ENCODE measurements around the gene VPS13D.
"Not testable (repeated sequence)": the region's sequence is repeated elsewhere in the genome, so short reads cannot be mapped to it uniquely, and the experiment has no call there.

The VPS13D gene

GRCh38 chr1:12285496-12286143, 55.8 kb downstream of the VPS13D start:
- DNase-seq (ENCODE audit: extremely low read depth in 1 of 2, low read depth in 1 of 2): no peak

- no peak for DNase-seq (ENCODE audit: extremely low read depth in 1 of 2, low read depth in 1 of 2)
Observed at GRCh38 chr1:12287869-12288268, 58.0 kb downstream of the VPS13D start.

GRCh38 chr1:12290828-12291227, 61.0 kb downstream of the VPS13D start:
- no peak for DNase-seq (ENCODE audit: extremely low read depth in 1 of 2, low read depth in 1 of 2)

- DNase-seq (ENCODE audit: extremely low read depth in 1 of 2, low read depth in 1 of 2): no peak
Observed at GRCh38 chr1:12293416-12293815, 63.6 kb downstream of the VPS13D start.

- no peak for DNase-seq (ENCODE audit: extremely low read depth in 1 of 2, low read depth in 1 of 2)
Observed at GRCh38 chr1:12294076-12294475, 64.2 kb downstream of the VPS13D start.

GRCh38 chr1:12296016-12296415, 66.2 kb downstream of the VPS13D start:
- DNase-seq (ENCODE audit: extremely low read depth in 1 of 2, low read depth in 1 of 2): no peak

GRCh38 chr1:12296623-12297022, 66.8 kb downstream of the VPS13D start:
- DNase-seq (ENCODE audit: extremely low read depth in 1 of 2, low read depth in 1 of 2): no peak

GRCh38 chr1:12300706-12301105, 70.9 kb downstream of the VPS13D start:
- no peak for DNase-seq (ENCODE audit: extremely low read depth in 1 of 2, low read depth in 1 of 2)

GRCh38 chr1:12301518-12302237, 71.8 kb downstream of the VPS13D start:
- DNase-seq (ENCODE audit: extremely low read depth in 1 of 2, low read depth in 1 of 2): no peak

GRCh38 chr1:12302798-12303447, 73.1 kb downstream of the VPS13D start:
- DNase-seq (ENCODE audit: extremely low read depth in 1 of 2, low read depth in 1 of 2): no peak

- no peak for DNase-seq (ENCODE audit: extremely low read depth in 1 of 2, low read depth in 1 of 2)
Observed at GRCh38 chr1:12305377-12305776, 75.5 kb downstream of the VPS13D start.

- DNase-seq (ENCODE audit: extremely low read depth in 1 of 2, low read depth in 1 of 2): no peak
Observed at GRCh38 chr1:12309783-12310742, 80.2 kb downstream of the VPS13D start.

- no peak for DNase-seq (ENCODE audit: extremely low read depth in 1 of 2, low read depth in 1 of 2)
Observed at GRCh38 chr1:12314333-12314903, 84.6 kb downstream of the VPS13D start.

- DNase-seq (ENCODE audit: extremely low read depth in 1 of 2, low read depth in 1 of 2): no peak
Observed at GRCh38 chr1:12315146-12315545, 85.3 kb downstream of the VPS13D start.

GRCh38 chr1:12316331-12316730, 86.5 kb downstream of the VPS13D start:
- no peak for DNase-seq (ENCODE audit: extremely low read depth in 1 of 2, low read depth in 1 of 2)

GRCh38 chr1:12320486-12320885, 90.7 kb downstream of the VPS13D start:
- DNase-seq (ENCODE audit: extremely low read depth in 1 of 2, low read depth in 1 of 2): no peak

- no peak for DNase-seq (ENCODE audit: extremely low read depth in 1 of 2, low read depth in 1 of 2)
Observed at GRCh38 chr1:12324423-12324822, 94.6 kb downstream of the VPS13D start.

GRCh38 chr1:12324973-12325372, 95.1 kb downstream of the VPS13D start:
- not testable (repeated sequence) for DNase-seq (ENCODE audit: extremely low read depth in 1 of 2, low read depth in 1 of 2)

- DNase-seq (ENCODE audit: extremely low read depth in 1 of 2, low read depth in 1 of 2): no peak
Observed at GRCh38 chr1:12326986-12327385, 97.2 kb downstream of the VPS13D start.

- DNase-seq (ENCODE audit: extremely low read depth in 1 of 2, low read depth in 1 of 2): no peak
Observed at GRCh38 chr1:12327566-12327965, 97.7 kb downstream of the VPS13D start.
